MCF 10A (cell line): Measurements from ENCODE around the gene OR52N5. TPM values are rescaled to one million over a fixed set of nuclear protein-coding genes. Genes with fewer than 3 reads are reported as not detected.

Source experiments
- BruUV-seq: library from RNA; stranded (reverse); fragments of 400-500 nt; replicated peaks from 2 replicates; lab custom pipeline; 2021; lab: Mats Ljungman, UMichigan
- CTCF ChIA-PET: fragments of 300-600 bp; sonication (Branson Sonifier 250); formaldehyde crosslinking; extraction: SDS; loops from one replicate; lab custom pipeline; 2021; ENCODE audit warnings: antibody characterized with exemption, inconsistent platforms; lab: Yijun Ruan, JAX
- POLR2A ChIA-PET: fragments of 300-600, 350-650 bp; sonication (Branson Sonifier 250); formaldehyde crosslinking; extraction: SDS; loops from one replicate; lab custom pipeline; 2020; ENCODE audit warnings: antibody characterized with exemption, inconsistent platforms; lab: Yijun Ruan, JAX
- DNase-seq: peaks from one replicate; pipeline ENCODE4 v3.0.0-alpha.2; 2018; ENCODE audit not compliant: unreplicated experiment
- H3K27ac Mint-ChIP-seq: one replicate; pipeline ENCODE4 v1.8.0; 2022; ENCODE audit warnings: mild to moderate bottlenecking, low read depth, mixed read lengths; ENCODE audit not compliant: unreplicated experiment
- H3K27me3 Mint-ChIP-seq: one replicate; pipeline ENCODE4 v1.8.0; 2022; ENCODE audit warnings: mixed read lengths; ENCODE audit not compliant: insufficient read depth, unreplicated experiment
- H3K36me3 Mint-ChIP-seq: one replicate; pipeline ENCODE4 v1.8.0; 2022; ENCODE audit warnings: mild to moderate bottlenecking, moderate library complexity, mixed read lengths; ENCODE audit not compliant: insufficient read depth, unreplicated experiment
- H3K4me1 Mint-ChIP-seq: one replicate; pipeline ENCODE4 v1.8.0; 2022; ENCODE audit warnings: mixed read lengths; ENCODE audit not compliant: insufficient read depth, unreplicated experiment
- H3K4me3 Mint-ChIP-seq: one replicate; pipeline ENCODE4 v1.8.0; 2022; ENCODE audit warnings: mild to moderate bottlenecking, moderate library complexity, mixed read lengths; ENCODE audit not compliant: unreplicated experiment
- H3K9me3 Mint-ChIP-seq: one replicate; pipeline ENCODE4 v1.8.0; 2022; ENCODE audit warnings: mixed read lengths; ENCODE audit not compliant: unreplicated experiment
- CTCF ChIP-seq: fragments of 200-600 bp; IDR thresholded peaks from one replicate; pipeline ENCODE4 v1.8.0; 2022; ENCODE audit warnings: antibody characterized with exemption, mild to moderate bottlenecking; ENCODE audit not compliant: unreplicated experiment
- intact Hi-C: fragments of 100-400 bp; cut with micrococcal nuclease; formaldehyde crosslinking; loops from 2 replicates; pipeline ENCODE4 v1.14.1; 2022
- total RNA-seq: library from RNA; stranded (reverse); gene quantifications from 2 replicates; pipeline ENCODE4 v1.2.3, GENCODE V29; 2022

The OR52N5 gene
- total RNA-seq, 1 experiment from 2014 or later = not detected

GRCh38 chr11:5807580-5807979, 24.4 kb upstream of the OR52N5 start:
- no peak overlapping the region for H3K4me3 Mint-ChIP-seq
- DNase-seq = no peak
- POLR2A ChIA-PET = no interaction called here
- intact Hi-C loops = loop anchor here (5.0 kb wide), 1 partner anchor 1180 kb away; no protein-coding TSS in a partner anchor
- peaks cover 79% of the 10 kb centered on the region for H3K27me3 Mint-ChIP-seq
- H3K36me3 Mint-ChIP-seq = no peaks in the 10 kb centered on the region
- H3K4me1 Mint-ChIP-seq = peaks cover 13% of the 10 kb centered on the region
- H3K27ac Mint-ChIP-seq = no peak overlapping the region
- BruUV-seq = no TSS peak
- TF ChIP-seq CTCF = no peak
- CTCF ChIA-PET = interaction anchor here (0.6 to 2.2 kb wide), 14 partner anchors 14 to 1171 kb away, joined by 3 to 9 read pairs (median 3); partner anchors contain the start of genes OR51D1 and TRIM5
- no peaks in the 10 kb centered on the region for H3K9me3 Mint-ChIP-seq

DNA sequence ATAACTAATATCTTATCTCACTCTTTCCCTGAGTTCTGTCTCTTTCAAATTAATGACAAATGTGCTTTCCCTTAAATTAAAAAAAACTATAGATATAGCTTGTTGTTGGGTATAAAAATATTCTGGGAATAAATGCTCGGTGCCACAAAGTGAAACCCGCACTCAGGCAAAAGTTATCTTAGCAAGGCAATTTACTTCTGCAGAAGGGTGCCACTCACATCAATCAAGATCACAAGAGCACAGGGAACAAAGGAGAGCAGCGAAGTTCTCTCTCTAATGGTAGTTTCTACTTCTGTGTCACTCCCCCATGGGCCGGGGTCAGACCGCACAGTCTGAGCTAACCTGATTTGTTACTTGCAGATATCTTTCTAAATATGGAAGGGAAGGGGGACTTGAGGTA, 20.8 kb upstream of the OR52N5 start:
- intact Hi-C loops = no loop called here
- Mint-ChIP-seq H3K36me3 (no peaks in the 10 kb centered on the region), H3K27me3 (peaks cover 72% of the 10 kb centered on the region), H3K4me1 (peaks cover 7% of the 10 kb centered on the region), H3K9me3 (no peaks in the 10 kb centered on the region), H3K27ac (no peak overlapping the region), H3K4me3 (no peak overlapping the region)
- POLR2A ChIA-PET = no interaction called here
- DNase-seq = no peak
- CTCF ChIA-PET = interaction anchor here (0.6 to 1.7 kb wide), 6 partner anchors 8 to 328 kb away, joined by 3 to 6 read pairs (median 4); partner anchors contain the start of gene TRIM5
- BruUV-seq = no TSS peak
- no peak for TF ChIP-seq CTCF

DNA sequence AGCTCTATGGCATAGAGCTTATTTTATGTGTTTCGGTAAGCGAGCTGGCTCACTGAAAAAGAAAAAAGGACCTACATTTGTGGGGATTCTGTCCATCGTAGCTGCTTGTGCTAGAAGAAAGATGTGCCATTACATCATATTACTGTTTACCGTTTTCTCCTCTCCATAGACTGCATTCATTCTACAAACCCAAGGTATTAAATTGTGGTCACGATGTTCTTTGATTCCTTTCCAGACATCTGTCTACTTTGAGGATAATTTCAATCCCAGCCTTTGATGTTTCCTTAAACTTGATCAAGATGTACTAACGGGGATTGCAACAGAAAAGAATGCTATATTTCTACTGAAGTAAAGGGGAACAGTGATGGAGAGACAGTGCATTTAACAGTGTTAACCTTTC, 13.4 kb upstream of the OR52N5 start:
- Mint-ChIP-seq H3K27me3 (peaks cover 67% of the 10 kb centered on the region), H3K4me3 (no peak overlapping the region), H3K27ac (no peak overlapping the region), H3K9me3 (no peaks in the 10 kb centered on the region), H3K4me1 (no peaks in the 10 kb centered on the region), H3K36me3 (no peaks in the 10 kb centered on the region)
- intact Hi-C loops = no loop called here
- DNase-seq = no peak
- CTCF ChIA-PET = interaction anchor here (0.6 to 1.0 kb wide), 2 partner anchors 7 to 8 kb away, joined by 3 to 4 read pairs; no protein-coding TSS in a partner anchor
- BruUV-seq = no TSS peak
- no peak for TF ChIP-seq CTCF
- POLR2A ChIA-PET = no interaction called here

GRCh38 chr11:5791165-5791564, 8.0 kb upstream of the OR52N5 start, which contains the start of gene OR52N1:
TSS of gene OR52N1 (minus strand) at chr11:5791265. CDS start at chr11:5788816, 2,449 bp downstream.
- H3K4me1 Mint-ChIP-seq = no peaks in the 10 kb centered on the region
- TF ChIP-seq CTCF = no peak
- H3K27me3 Mint-ChIP-seq = peaks cover 25% of the 10 kb centered on the region
- no peak for DNase-seq
- ChIA-PET CTCF (no interaction called here), POLR2A (no interaction called here)
- H3K27ac Mint-ChIP-seq = no peak within 1 kb of the TSS
- intact Hi-C loops = no loop called here
- BruUV-seq = no TSS peak
- H3K36me3 Mint-ChIP-seq = no peaks in the 10 kb centered on the region
- no peak within 1 kb of the TSS for H3K4me3 Mint-ChIP-seq
- H3K9me3 Mint-ChIP-seq = no peaks in the 10 kb centered on the region
